Measurements from ENCODE around the gene MAP3K3.

Gene MAP3K3

DNA sequence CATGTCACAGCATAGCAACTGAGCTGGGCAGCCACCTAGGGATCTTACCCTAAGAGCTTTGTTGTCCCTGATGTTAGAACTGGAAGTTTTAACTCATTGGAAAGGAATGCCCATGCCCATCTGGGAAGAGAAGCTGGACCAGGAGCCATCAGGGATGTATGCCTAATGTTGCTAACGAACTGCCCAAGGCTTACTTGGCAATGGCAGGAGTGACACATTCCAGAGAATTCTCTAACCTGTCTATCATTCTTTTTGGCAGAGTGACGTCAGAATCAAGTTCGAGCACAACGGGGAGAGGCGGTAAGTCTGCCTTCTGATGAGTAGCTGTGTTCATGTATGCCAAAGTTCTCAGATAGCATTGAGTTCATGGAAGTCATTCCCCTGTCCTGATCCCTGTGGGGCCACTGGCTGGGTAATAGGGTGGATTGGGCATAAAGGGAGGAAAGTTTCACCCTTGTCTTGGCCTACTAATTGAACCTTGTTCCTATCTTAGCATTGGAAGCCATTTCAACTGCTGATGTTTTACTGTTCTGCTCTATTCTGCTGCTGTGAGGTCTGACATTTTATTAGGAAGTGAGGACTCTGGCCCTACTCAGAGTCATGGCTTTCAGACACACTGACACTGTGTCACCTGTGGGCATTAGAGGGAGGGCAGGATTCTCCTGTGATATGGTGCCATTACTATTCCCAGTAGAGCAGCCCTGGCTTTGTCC lies 23.7 kb downstream of the MAP3K3 start:
- H3K9me3 ChIP-seq (ENCODE audit: severe bottlenecking), result no peaks in the 10 kb centered on the region
- peaks cover 13% of the 10 kb centered on the region for H3K36me3 ChIP-seq (ENCODE audit: low read depth)
- H3K27me3 ChIP-seq (ENCODE audit: insufficient read depth, poor library complexity, severe bottlenecking), result no peaks in the 10 kb centered on the region
- DNase-seq (ENCODE audit: low spot score), result no peak
- no peak overlapping the region for H3K4me3 ChIP-seq (ENCODE audit: severe bottlenecking)
- H3K27ac ChIP-seq (ENCODE audit: poor library complexity, severe bottlenecking), result no peak overlapping the region
- TF ChIP-seq, protein P1, sequence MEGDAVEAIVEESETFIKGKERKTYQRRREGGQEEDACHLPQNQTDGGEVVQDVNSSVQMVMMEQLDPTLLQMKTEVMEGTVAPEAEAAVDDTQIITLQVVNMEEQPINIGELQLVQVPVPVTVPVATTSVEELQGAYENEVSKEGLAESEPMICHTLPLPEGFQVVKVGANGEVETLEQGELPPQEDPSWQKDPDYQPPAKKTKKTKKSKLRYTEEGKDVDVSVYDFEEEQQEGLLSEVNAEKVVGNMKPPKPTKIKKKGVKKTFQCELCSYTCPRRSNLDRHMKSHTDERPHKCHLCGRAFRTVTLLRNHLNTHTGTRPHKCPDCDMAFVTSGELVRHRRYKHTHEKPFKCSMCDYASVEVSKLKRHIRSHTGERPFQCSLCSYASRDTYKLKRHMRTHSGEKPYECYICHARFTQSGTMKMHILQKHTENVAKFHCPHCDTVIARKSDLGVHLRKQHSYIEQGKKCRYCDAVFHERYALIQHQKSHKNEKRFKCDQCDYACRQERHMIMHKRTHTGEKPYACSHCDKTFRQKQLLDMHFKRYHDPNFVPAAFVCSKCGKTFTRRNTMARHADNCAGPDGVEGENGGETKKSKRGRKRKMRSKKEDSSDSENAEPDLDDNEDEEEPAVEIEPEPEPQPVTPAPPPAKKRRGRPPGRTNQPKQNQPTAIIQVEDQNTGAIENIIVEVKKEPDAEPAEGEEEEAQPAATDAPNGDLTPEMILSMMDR (IDR thresholded peaks at IDR 0.05; ENCODE audit: poor library complexity, severe bottlenecking), result no peak
- no peaks in the 10 kb centered on the region for H3K4me1 ChIP-seq (ENCODE audit: insufficient read depth, poor library complexity, severe bottlenecking)
- peak; percentile 50; the same call in 1 of the 3 replicates for ATAC-seq (ENCODE audit: low read depth)

DNA sequence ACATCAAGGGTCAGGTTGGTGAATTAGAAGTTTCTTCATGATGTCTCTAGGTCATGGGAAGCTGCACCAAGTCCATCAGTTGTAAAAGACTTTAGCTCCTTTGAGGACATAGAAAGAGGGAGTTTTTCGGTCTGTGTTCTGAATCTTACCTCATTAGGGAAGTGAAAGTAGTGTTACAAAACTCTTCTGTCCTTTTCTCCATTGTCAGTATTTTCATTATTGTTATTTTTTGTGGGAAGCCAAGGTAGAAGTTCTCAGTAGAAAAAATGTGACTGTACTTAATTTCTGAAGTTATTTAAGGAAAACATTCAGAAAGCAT lies 24.2 kb downstream of the MAP3K3 start:
- H3K27ac ChIP-seq (ENCODE audit: poor library complexity, severe bottlenecking), result no peak overlapping the region

GRCh38 chr17:63647065-63647725 lies 25.0 kb downstream of the MAP3K3 start:
- no peak overlapping the region for H3K27ac ChIP-seq (ENCODE audit: poor library complexity, severe bottlenecking)
- DNase-seq (ENCODE audit: low spot score) (no peak), ATAC-seq (ENCODE audit: low read depth) (peak; percentile 44; the same call in 1 of the 3 replicates)
- H3K9me3 ChIP-seq (ENCODE audit: severe bottlenecking), result no peaks in the 10 kb centered on the region
- H3K4me3 ChIP-seq (ENCODE audit: severe bottlenecking), result no peak overlapping the region
- TF ChIP-seq, protein P1 (IDR thresholded peaks at IDR 0.05; ENCODE audit: poor library complexity, severe bottlenecking), result no peak
- H3K36me3 ChIP-seq (ENCODE audit: low read depth), result peaks cover 17% of the 10 kb centered on the region
- H3K27me3 ChIP-seq (ENCODE audit: insufficient read depth, poor library complexity, severe bottlenecking), result no peaks in the 10 kb centered on the region
- H3K4me1 ChIP-seq (ENCODE audit: insufficient read depth, poor library complexity, severe bottlenecking), result no peaks in the 10 kb centered on the region

More for the DNA sequence above, 24.2 kb downstream of the MAP3K3 start:
- Histone ChIP-seq H3K36me3 (ENCODE audit: low read depth) (peaks cover 16% of the 10 kb centered on the region), H3K9me3 (ENCODE audit: severe bottlenecking) (no peaks in the 10 kb centered on the region), H3K27me3 (ENCODE audit: insufficient read depth, poor library complexity, severe bottlenecking) (no peaks in the 10 kb centered on the region), H3K4me1 (ENCODE audit: insufficient read depth, poor library complexity, severe bottlenecking) (no peaks in the 10 kb centered on the region), H3K4me3 (ENCODE audit: severe bottlenecking) (no peak overlapping the region)
- TF ChIP-seq, protein P1 (IDR thresholded peaks at IDR 0.05; ENCODE audit: poor library complexity, severe bottlenecking), result no peak
- ATAC-seq (ENCODE audit: low read depth) (no peak), DNase-seq (ENCODE audit: low spot score) (no peak)

GRCh38 chr17:63647936-63648335 lies 25.7 kb downstream of the MAP3K3 start:
- H3K27ac ChIP-seq (ENCODE audit: poor library complexity, severe bottlenecking), result no peak overlapping the region
- H3K27me3 ChIP-seq (ENCODE audit: insufficient read depth, poor library complexity, severe bottlenecking), result no peaks in the 10 kb centered on the region
- peaks cover 23% of the 10 kb centered on the region for H3K36me3 ChIP-seq (ENCODE audit: low read depth)
- DNase-seq (ENCODE audit: low spot score) (no peak), ATAC-seq (ENCODE audit: low read depth) (no peak)
- H3K4me1 ChIP-seq (ENCODE audit: insufficient read depth, poor library complexity, severe bottlenecking), result no peaks in the 10 kb centered on the region
- H3K4me3 ChIP-seq (ENCODE audit: severe bottlenecking), result no peak overlapping the region
- H3K9me3 ChIP-seq (ENCODE audit: severe bottlenecking), result no peaks in the 10 kb centered on the region
- TF ChIP-seq, protein P1 (IDR thresholded peaks at IDR 0.05; ENCODE audit: poor library complexity, severe bottlenecking), result no peak

DNA sequence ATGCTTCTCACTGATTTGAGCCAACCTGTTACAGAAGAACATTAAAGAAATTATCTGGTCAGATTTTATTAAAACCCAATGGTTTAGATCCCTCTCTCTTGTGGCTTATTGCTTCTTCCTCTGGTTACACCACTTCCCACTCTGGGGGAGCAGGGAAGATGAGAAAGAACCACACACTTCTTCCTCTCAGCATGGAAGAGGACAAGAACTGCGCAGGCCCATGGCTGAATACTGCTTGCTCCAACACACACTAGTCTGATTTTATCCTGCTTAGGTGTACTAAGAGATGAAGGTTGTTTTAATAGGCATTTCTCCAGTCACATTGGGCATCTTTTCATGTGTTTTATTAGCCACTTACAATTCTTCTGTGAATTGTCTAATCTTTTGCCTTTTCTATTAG lies 27.6 kb downstream of the MAP3K3 start:
- no peak overlapping the region for H3K27ac ChIP-seq (ENCODE audit: poor library complexity, severe bottlenecking)
- TF ChIP-seq, protein P1 (IDR thresholded peaks at IDR 0.05; ENCODE audit: poor library complexity, severe bottlenecking), result no peak
- peaks cover 40% of the 10 kb centered on the region for H3K36me3 ChIP-seq (ENCODE audit: low read depth)
- H3K4me1 ChIP-seq (ENCODE audit: insufficient read depth, poor library complexity, severe bottlenecking), result no peaks in the 10 kb centered on the region
- no peak for ATAC-seq (ENCODE audit: low read depth)
- no peaks in the 10 kb centered on the region for H3K27me3 ChIP-seq (ENCODE audit: insufficient read depth, poor library complexity, severe bottlenecking)
- DNase-seq (ENCODE audit: low spot score), result no peak
- no peak overlapping the region for H3K4me3 ChIP-seq (ENCODE audit: severe bottlenecking)
- no peaks in the 10 kb centered on the region for H3K9me3 ChIP-seq (ENCODE audit: severe bottlenecking)

Measured in RWPE2 (cell line).